Measurements from ENCODE around the gene MYL10. TPM values are rescaled to one million over a fixed set of nuclear protein-coding genes. Genes with fewer than 3 reads are reported as not detected.

Gene MYL10
- total RNA-seq (not detected), polyA plus RNA-seq (1 to 10 TPM in 1 of 3 donors, under 1 TPM in 1, not detected in 1; 0.23 to 4.4 TPM)
- long read RNA-seq, donor 1: 0 reads
- long read RNA-seq, donor 2: 0 reads

DNA sequence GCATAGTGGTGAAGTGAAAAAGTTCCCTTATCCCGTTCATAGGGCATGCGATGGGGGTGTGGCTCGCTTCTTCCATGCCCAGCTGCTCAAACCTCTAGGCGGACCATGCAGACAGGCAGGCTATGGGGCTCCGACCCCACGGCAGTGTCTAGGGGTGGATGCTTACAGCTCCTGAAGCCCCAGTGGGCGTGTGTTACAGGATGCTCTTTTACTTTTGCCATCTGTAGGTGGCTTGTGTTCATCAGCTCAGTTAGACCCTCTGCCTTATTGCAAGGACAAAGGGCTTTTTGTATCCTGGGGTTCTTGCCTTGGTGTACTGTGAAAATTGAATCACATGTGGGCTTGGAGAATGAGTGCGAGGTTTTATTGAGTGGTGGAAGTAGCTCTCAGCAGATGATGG is at the start of gene MYL10:
Gene MYL10, minus strand, starts transcription at position 126 of the 400 bp plus-strand sequence. CDS start 178 bp downstream, outside the sequence.
- 72 to 80% (median 76%) methylated on average over 8 of the region's 8 CpGs for WGBS, 3 donors
- Histone ChIP-seq H3K4me3 (no peak within 1 kb of the TSS), H3K4me1 (peaks cover 27% of the 10 kb centered on the region), H3K27ac (no peak within 1 kb of the TSS), H3K36me3 (ENCODE audit: insufficient read depth in 1 of 2, low read depth in 1 of 2) (no peaks in the 10 kb centered on the region), H3K9me3 (no peaks in the 10 kb centered on the region), H3K27me3 (ENCODE audit: insufficient read depth in 3 of 3, low read length in 2 of 3) (no peaks in the 10 kb centered on the region)
- DNase-seq (no peak), ATAC-seq (no peak)
- TF ChIP-seq, protein P1, sequence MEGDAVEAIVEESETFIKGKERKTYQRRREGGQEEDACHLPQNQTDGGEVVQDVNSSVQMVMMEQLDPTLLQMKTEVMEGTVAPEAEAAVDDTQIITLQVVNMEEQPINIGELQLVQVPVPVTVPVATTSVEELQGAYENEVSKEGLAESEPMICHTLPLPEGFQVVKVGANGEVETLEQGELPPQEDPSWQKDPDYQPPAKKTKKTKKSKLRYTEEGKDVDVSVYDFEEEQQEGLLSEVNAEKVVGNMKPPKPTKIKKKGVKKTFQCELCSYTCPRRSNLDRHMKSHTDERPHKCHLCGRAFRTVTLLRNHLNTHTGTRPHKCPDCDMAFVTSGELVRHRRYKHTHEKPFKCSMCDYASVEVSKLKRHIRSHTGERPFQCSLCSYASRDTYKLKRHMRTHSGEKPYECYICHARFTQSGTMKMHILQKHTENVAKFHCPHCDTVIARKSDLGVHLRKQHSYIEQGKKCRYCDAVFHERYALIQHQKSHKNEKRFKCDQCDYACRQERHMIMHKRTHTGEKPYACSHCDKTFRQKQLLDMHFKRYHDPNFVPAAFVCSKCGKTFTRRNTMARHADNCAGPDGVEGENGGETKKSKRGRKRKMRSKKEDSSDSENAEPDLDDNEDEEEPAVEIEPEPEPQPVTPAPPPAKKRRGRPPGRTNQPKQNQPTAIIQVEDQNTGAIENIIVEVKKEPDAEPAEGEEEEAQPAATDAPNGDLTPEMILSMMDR (IDR thresholded peaks at IDR 0.05): no peak
- intact Hi-C loops (cut with DNase I): no loop called here

GRCh38 chr7:101678658-101679057 is 49.6 kb upstream of the MYL10 start:
- peaks cover 6% of the 10 kb centered on the region for H3K4me1 ChIP-seq
- H3K27ac ChIP-seq: no peak overlapping the region
- intact Hi-C loops (cut with DNase I): loop anchor here in 1 of 2 donors (5.0 kb wide), 1 partner anchor 46 kb away; no protein-coding TSS in a partner anchor
- no peaks in the 10 kb centered on the region for H3K36me3 ChIP-seq (ENCODE audit: insufficient read depth in 1 of 2, low read depth in 1 of 2)
- TF ChIP-seq, protein P1 (IDR thresholded peaks at IDR 0.05): no peak
- peak; percentile 25 to 67 (median 44) for ATAC-seq
- no peaks in the 10 kb centered on the region for H3K9me3 ChIP-seq
- H3K27me3 ChIP-seq (ENCODE audit: insufficient read depth in 3 of 3, low read length in 2 of 3): no peaks in the 10 kb centered on the region
- no peak overlapping the region for H3K4me3 ChIP-seq
- 52 to 66% (median 66%) methylated on average over 9 of the region's 9 CpGs for WGBS, 3 donors
- DNase-seq: peak in 1 of 2 donors; percentile 27

DNA sequence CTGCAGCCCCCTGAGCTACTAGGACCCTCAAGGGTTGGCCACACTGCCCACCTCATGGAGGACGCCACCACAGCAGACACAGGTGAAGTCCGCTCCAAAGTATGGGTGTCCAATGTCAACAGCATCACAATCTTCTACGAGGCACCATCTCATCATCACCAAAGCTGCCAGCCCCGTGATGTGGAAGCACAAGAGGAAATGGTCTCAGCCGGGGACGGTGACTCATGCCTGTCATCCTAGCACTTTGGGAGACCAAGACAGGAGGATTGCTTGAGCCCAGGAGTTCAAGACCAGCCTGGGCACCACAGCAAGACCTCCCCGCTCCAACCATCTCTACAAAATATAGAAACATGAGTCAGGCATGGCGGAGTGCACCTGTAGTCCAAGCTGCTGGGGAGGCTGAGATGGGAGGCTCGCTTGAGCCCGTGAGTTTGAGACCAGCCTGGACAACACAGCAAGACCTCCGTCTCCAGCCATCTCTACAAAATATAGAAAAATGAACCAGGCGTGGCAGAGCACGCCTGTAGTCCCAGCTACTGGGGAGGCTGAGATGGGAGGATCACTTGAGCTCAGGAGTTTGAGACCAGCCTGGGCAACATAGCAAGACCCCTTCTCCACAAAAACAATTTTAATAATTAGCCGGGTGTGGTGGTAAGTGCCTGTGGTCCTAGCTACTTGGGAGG is 48.8 kb upstream of the MYL10 start:
- DNase-seq (no peak), ATAC-seq (no peak)
- 83 to 91% (median 85%) methylated on average over 14 of the region's 14 CpGs for WGBS, 3 donors
- Histone ChIP-seq H3K9me3 (no peaks in the 10 kb centered on the region), H3K27me3 (ENCODE audit: insufficient read depth in 3 of 3, low read length in 2 of 3) (no peaks in the 10 kb centered on the region), H3K4me1 (peaks cover 6% of the 10 kb centered on the region), H3K27ac (no peak overlapping the region), H3K4me3 (no peak overlapping the region), H3K36me3 (ENCODE audit: insufficient read depth in 1 of 2, low read depth in 1 of 2) (no peaks in the 10 kb centered on the region)
- intact Hi-C loops (cut with DNase I): loop anchor here in 1 of 2 donors (5.0 kb wide), 1 partner anchor 46 kb away; no protein-coding TSS in a partner anchor
- TF ChIP-seq, protein P1 (IDR thresholded peaks at IDR 0.05): no peak

DNA sequence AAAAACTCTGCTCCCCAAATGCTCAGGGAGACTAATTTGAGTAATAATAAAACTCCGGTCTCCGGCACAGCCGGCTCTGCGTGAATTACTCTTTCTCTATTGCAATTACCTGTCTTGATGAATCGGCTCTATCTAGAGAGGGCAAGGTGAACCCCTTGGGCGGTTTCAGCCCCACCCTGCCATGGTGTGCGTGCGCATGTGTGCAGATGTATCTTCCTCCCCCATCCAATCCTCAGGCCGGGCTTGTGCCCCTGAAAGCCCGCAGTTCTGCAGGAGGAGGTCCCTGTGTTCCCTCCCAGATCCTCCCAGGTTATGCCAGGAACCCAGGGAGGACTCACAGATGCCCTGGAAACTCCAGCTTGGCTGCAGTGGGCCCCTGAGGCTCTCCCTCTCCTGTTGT is 48.3 kb upstream of the MYL10 start:
- ATAC-seq: no peak
- TF ChIP-seq, protein P1 (IDR thresholded peaks at IDR 0.05): no peak
- H3K27me3 ChIP-seq (ENCODE audit: insufficient read depth in 3 of 3, low read length in 2 of 3): no peaks in the 10 kb centered on the region
- DNase-seq: no peak
- 81 to 83% (median 81%) methylated on average over 10 of the region's 10 CpGs for WGBS, 3 donors
- no peaks in the 10 kb centered on the region for H3K36me3 ChIP-seq (ENCODE audit: insufficient read depth in 1 of 2, low read depth in 1 of 2)
- H3K4me1 ChIP-seq: peaks cover 7% of the 10 kb centered on the region
- intact Hi-C loops (cut with DNase I): loop anchor here in 1 of 2 donors (5.0 kb wide), 1 partner anchor 45 kb away; no protein-coding TSS in a partner anchor
- no peaks in the 10 kb centered on the region for H3K9me3 ChIP-seq
- H3K27ac ChIP-seq: no peak overlapping the region
- no peak overlapping the region for H3K4me3 ChIP-seq
